ENCODE data around the gene PRKG2. TPM values are rescaled to one million over a fixed set of nuclear protein-coding genes. Genes with fewer than 3 reads are reported as not detected.

The PRKG2 gene
- total RNA-seq, 1 donor from 2014 or later, result 2.9 TPM

DNA sequence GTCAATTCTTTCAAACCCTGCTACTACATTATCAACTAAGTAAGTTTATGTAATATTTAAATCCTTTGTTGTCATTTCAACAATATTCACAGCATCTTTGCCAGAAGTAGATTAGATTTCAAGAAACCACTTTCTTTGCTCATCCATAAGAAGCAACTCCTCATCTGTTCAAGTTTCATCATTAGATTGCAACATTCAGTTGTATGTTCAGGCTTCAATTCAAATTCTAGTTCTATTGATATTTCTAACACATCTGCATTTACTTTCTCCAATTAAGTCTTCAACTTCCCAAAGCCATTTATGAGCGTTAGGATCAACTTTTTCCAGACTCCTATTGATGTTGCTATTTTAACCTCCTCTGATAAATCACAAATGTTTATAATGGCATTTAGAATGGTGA is 118.5 kb downstream of the PRKG2 start:
- no peaks in the 10 kb centered on the region for H3K9me3 Mint-ChIP-seq (ENCODE audit: low read depth)
- no peak overlapping the region for H3K27ac Mint-ChIP-seq
- TF ChIP-seq CTCF (IDR thresholded peaks at IDR 0.05; ENCODE audit: unreplicated experiment), result no peak
- no peaks in the 10 kb centered on the region for H3K27me3 Mint-ChIP-seq
- DNase-seq (ENCODE audit: low spot score, unreplicated experiment), result no peak
- H3K36me3 Mint-ChIP-seq (ENCODE audit: insufficient read depth), result peaks cover 2% of the 10 kb centered on the region
- no peak overlapping the region for H3K4me3 Mint-ChIP-seq (ENCODE audit: low read depth)
- H3K4me1 Mint-ChIP-seq (ENCODE audit: low read depth), result no peaks in the 10 kb centered on the region

- no peak overlapping the region for H3K4me3 Mint-ChIP-seq (ENCODE audit: low read depth)
- H3K4me1 Mint-ChIP-seq (ENCODE audit: low read depth), result no peaks in the 10 kb centered on the region
- H3K27me3 Mint-ChIP-seq, result no peaks in the 10 kb centered on the region
Measured at GRCh38 chr4:81095389-81095788, 119.6 kb downstream of the PRKG2 start.

DNA sequence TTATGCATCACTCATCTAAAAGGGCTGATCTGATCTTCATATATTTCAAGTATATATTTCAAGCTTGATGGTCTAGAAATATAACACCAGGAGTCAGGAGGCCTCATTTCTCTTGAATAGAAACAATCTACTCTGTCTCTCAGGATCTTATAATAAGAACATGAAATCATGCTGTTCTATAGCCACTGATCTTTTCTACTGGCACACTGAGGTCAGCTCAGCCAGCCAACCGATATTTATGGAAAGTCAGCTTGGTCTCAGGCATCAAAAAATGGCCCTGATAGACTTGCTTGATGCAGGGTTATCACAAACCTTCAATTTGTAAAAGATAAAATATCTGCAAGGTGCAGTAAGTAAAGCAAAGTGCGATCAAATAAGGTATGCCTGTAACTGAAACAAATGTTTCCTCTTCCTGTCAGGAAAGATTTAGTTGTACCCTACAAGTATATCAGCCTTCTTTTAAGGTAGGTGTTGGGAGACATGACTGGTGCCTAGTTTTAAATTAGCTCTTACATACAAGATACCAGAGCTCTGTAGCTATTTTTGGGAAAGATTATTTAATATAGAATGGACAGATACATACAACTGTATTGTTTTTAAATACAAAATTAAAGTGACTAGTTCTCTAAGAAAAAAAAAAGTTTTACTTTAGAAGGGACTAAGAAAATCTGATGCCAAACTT is 121.2 kb downstream of the PRKG2 start:
- H3K4me3 Mint-ChIP-seq (ENCODE audit: low read depth), result no peak overlapping the region
- no peak overlapping the region for H3K27ac Mint-ChIP-seq
- no peak for DNase-seq (ENCODE audit: low spot score, unreplicated experiment)
- H3K9me3 Mint-ChIP-seq (ENCODE audit: low read depth), result no peaks in the 10 kb centered on the region
- no peaks in the 10 kb centered on the region for H3K4me1 Mint-ChIP-seq (ENCODE audit: low read depth)
- no peak for TF ChIP-seq CTCF (IDR thresholded peaks at IDR 0.05; ENCODE audit: unreplicated experiment)
- H3K27me3 Mint-ChIP-seq, result no peaks in the 10 kb centered on the region
- no peaks in the 10 kb centered on the region for H3K36me3 Mint-ChIP-seq (ENCODE audit: insufficient read depth)

More at GRCh38 chr4:81095389-81095788, 119.6 kb downstream of the PRKG2 start:
- TF ChIP-seq CTCF (IDR thresholded peaks at IDR 0.05; ENCODE audit: unreplicated experiment), result no peak
- no peak overlapping the region for H3K27ac Mint-ChIP-seq
- H3K9me3 Mint-ChIP-seq (ENCODE audit: low read depth), result no peaks in the 10 kb centered on the region
- H3K36me3 Mint-ChIP-seq (ENCODE audit: insufficient read depth), result peaks cover 2% of the 10 kb centered on the region
- DNase-seq (ENCODE audit: low spot score, unreplicated experiment), result no peak

DNA sequence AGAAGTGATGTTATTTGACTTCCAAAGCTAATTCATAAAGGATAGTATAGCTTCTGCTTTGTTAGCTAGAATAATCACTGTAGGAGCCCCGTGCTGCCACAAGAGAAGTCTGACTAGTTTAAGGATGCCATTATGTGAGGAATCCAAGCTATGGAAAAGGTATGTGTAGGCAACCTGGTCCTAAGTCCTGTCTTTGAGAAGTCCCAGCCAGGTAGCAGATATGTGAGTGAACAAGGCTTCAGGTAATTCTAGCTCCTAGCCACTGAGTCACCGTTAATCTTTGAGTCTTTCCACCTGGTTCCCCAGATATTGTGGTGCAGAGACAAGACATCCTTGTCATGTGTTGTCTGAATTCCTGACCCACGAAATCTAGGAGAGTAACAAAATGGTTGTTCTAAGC is 129.0 kb downstream of the PRKG2 start:
- Mint-ChIP-seq H3K27me3 (no peaks in the 10 kb centered on the region), H3K4me3 (ENCODE audit: low read depth) (no peak overlapping the region), H3K36me3 (ENCODE audit: insufficient read depth) (peaks cover 2% of the 10 kb centered on the region), H3K9me3 (ENCODE audit: low read depth) (peaks cover 9% of the 10 kb centered on the region), H3K27ac (no peak overlapping the region), H3K4me1 (ENCODE audit: low read depth) (no peaks in the 10 kb centered on the region)
- TF ChIP-seq CTCF (IDR thresholded peaks at IDR 0.05; ENCODE audit: unreplicated experiment), result no peak
- no peak for DNase-seq (ENCODE audit: low spot score, unreplicated experiment)

- Mint-ChIP-seq H3K27ac (no peak overlapping the region), H3K9me3 (ENCODE audit: low read depth) (peaks cover 14% of the 10 kb centered on the region), H3K27me3 (no peaks in the 10 kb centered on the region), H3K4me1 (ENCODE audit: low read depth) (no peaks in the 10 kb centered on the region), H3K36me3 (ENCODE audit: insufficient read depth) (peaks cover 6% of the 10 kb centered on the region), H3K4me3 (ENCODE audit: low read depth) (no peak overlapping the region)
- DNase-seq (ENCODE audit: low spot score, unreplicated experiment), result no peak
- no peak for TF ChIP-seq CTCF (IDR thresholded peaks at IDR 0.05; ENCODE audit: unreplicated experiment)
Measured at GRCh38 chr4:81085291-81085690, 129.7 kb downstream of the PRKG2 start.

Measured in progenitor cell of endocrine pancreas (in vitro differentiated cells).